Muscle of leg (tissue), 11 donors: ENCODE data around the gene AUTS2. TPM values are rescaled to one million over a fixed set of nuclear protein-coding genes. Genes with fewer than 3 reads are reported as not detected.

Source experiments
- DNase-seq: peaks from one replicate; pipeline ENCODE4 v3.0.0; 2013
- H3K27ac ChIP-seq: one replicate; pipeline ENCODE4 v1.5.1; 2013; ENCODE audit warnings: mild to moderate bottlenecking, low read length, control low read depth
- H3K27me3 ChIP-seq: one replicate; pipeline ENCODE4 v1.6.1; 2013; ENCODE audit warnings: low read length; ENCODE audit not compliant: control insufficient read depth, insufficient read depth
- H3K36me3 ChIP-seq: one replicate; pipeline ENCODE4 v1.6.1; 2013; ENCODE audit warnings: low read length; ENCODE audit not compliant: control insufficient read depth, insufficient read depth
- H3K4me1 ChIP-seq: one replicate; pipeline ENCODE4 v1.6.1; 2013; ENCODE audit warnings: low read length; ENCODE audit not compliant: control insufficient read depth, insufficient read depth
- H3K4me3 ChIP-seq: one replicate; pipeline ENCODE4 v1.5.1; 2013; ENCODE audit warnings: low read length, control low read depth
- H3K9me3 ChIP-seq: replicated peaks from 2 replicates; pipeline ENCODE4 v1.6.1; 2013; ENCODE audit warnings: low read depth, low read length; ENCODE audit not compliant: control insufficient read depth
- WGBS: methylation state at CpG from one replicate; pipeline ENCODE4 v1.1.5; 2013; ENCODE audit warnings: missing lambda C conversion rate; ENCODE audit not compliant: insufficient coverage; 5-methylcytosine and 5-hydroxymethylcytosine counted together
- polyA plus RNA-seq, 8 donors: library from polyadenylated mRNA; unstranded; fragments of 120-200 nt; gene quantifications; one replicate each; pipeline versions ENCODE4 v1.2.1 to v1.2.3, GENCODE V29; 2013; ENCODE audit warnings: inconsistent platforms in 1 of 8, low replicate concordance in 1 of 8; ENCODE audit not compliant: insufficient read length in 8 of 8, insufficient read depth in 1 of 8
- total RNA-seq: library from RNA; stranded (reverse); fragments of 120-200 nt; gene quantifications from one replicate; pipeline ENCODE4 v1.2.4, GENCODE V29; 2013

AUTS2 gene
- total and polyA plus RNA-seq, 9 donors: 28.6 to 92.3 (median 58.8) TPM

DNA sequence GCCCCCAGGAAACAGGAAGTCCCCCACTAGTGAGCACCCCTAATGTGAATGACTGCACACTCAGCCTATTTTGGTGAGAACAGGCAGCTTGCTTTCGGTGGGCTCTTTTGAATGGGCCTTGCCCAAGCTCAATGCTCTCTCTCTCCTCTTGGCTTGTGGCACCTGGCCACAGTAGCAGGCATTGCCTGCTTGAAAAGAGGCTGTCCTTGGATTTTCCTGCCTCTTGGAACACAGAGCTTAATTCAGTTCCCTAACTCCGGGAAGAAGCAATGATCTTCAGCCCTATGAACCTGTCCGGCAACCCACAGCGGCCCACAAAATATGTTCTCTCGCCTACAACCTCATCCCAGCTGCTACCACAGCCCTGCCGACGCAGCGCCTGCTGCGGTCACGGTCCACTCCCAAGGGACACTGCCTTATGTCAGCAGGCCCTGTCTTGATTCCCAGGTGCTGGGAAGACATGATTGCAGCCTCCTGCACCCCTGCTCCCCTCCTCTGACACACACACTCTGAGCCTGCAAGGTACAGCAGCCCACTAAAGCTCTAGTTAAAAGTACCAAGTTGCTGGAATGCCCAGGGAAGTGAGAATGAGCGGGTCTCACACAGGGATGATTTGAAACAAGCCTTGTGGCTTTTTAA, 818.2 kb downstream of the AUTS2 start:
- Histone ChIP-seq H3K27me3 (no peaks in the 10 kb centered on the region), H3K27ac (no peak overlapping the region), H3K4me1 (no peaks in the 10 kb centered on the region), H3K4me3 (no peak overlapping the region), H3K9me3 (no peaks in the 10 kb centered on the region), H3K36me3 (no peaks in the 10 kb centered on the region)
- WGBS: 73% methylated on average over 9 of the region's 11 CpGs
- DNase-seq: no peak

DNA sequence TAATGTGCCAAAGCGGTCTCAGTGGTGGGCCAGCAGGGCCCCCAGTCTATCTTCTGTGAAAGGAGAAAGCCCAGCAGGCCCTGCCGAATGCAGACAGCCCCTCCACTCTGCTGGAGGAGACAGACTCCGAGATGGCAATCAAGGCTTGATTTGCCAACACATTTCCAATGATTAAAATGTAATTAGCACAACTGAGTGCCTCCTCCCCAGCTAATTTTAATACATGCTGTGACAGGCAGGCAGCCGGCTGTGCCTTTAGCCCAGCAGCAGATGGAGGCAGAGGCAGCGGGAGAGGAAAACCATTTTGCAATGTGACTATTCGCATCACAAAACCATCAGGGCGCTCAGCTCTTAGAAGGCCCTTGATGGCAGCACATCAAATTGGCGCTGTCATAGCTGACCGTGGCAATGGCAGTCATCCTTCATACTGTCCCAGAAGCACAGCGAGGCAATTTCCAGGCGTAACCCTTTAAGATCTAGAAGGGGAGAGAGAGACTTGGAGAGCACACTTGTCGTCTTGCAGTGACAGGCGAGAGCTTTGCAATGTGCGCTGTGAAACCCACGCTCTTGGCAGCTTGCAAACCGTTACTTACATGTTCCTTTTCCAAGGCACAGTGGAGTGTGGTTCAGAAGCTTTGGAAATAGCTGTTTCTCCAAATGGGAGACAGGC, 818.8 kb downstream of the AUTS2 start:
- 84% methylated on average over 14 of the region's 16 CpGs for WGBS
- no peak overlapping the region for H3K4me3 ChIP-seq
- no peaks in the 10 kb centered on the region for H3K4me1 ChIP-seq
- DNase-seq: peak; percentile 25
- H3K9me3 ChIP-seq: no peaks in the 10 kb centered on the region
- H3K36me3 ChIP-seq: no peaks in the 10 kb centered on the region
- H3K27me3 ChIP-seq: no peaks in the 10 kb centered on the region
- no peak overlapping the region for H3K27ac ChIP-seq

DNA sequence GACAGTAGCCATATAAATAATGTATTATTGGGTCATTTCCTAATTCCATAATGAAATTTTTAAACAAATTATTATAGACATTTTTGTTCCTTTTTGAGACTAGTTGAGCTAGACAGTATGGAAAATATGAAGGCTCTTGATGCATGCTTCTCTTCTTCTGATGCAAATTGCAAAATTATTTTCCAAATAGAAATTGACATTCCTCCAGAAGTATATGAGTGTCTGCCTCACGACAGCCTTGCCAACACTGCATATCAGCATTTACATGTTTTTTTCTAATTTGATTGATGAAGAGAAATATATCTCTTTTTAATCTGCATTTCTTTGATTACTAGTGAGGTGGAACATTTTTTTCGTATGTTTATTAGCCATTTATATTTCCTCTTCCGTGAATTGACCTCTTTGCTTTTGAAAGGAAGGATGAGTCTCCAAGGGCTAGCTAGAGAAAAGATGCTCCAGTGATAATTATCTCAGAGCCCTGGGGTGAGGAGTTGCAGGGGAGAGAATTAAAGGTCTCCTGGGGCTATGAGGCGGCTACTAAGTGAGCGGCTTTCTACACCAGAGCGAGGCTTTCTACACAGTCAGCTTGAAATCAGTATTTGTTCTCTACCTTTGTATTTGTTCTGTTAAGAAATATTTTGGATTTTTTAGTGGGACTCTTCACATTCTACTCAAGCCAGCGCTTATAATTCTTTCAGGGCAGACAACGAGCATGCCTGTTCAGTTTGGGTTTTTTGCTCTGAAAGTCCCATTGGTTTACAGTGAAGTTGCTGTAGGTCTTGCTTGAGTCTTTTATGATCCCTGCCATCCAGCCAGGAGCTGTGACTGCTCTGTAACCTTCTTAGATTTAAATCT, 821.5 kb downstream of the AUTS2 start:
- 77% methylated on average over 2 of the region's 8 CpGs for WGBS
- H3K36me3 ChIP-seq: no peaks in the 10 kb centered on the region
- peak; percentile 58 for DNase-seq
- H3K9me3 ChIP-seq: no peaks in the 10 kb centered on the region
- no peak overlapping the region for H3K4me3 ChIP-seq
- no peak overlapping the region for H3K27ac ChIP-seq
- H3K4me1 ChIP-seq: no peaks in the 10 kb centered on the region
- no peaks in the 10 kb centered on the region for H3K27me3 ChIP-seq

DNA sequence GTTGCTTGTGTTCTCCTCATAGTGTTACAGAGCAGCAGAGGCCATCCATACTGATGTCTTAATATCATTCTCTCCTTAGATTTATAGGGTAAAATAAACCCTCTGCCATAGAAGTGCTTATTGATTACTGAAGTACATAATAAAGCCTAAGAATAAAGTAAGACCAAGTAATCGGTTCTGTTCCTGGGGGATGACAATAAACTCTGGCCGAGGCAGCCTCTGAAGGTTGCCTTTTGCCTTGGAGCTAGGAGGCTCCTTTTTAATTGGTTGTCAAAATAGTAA, 822.0 kb downstream of the AUTS2 start:
- no peaks in the 10 kb centered on the region for H3K36me3 ChIP-seq
- H3K4me1 ChIP-seq: no peaks in the 10 kb centered on the region
- H3K27ac ChIP-seq: no peak overlapping the region
- H3K4me3 ChIP-seq: no peak overlapping the region
- no peaks in the 10 kb centered on the region for H3K9me3 ChIP-seq
- H3K27me3 ChIP-seq: no peaks in the 10 kb centered on the region
- DNase-seq: no peak
- no CpG with 5 or more reads among the region's 2 CpGs for WGBS

DNA sequence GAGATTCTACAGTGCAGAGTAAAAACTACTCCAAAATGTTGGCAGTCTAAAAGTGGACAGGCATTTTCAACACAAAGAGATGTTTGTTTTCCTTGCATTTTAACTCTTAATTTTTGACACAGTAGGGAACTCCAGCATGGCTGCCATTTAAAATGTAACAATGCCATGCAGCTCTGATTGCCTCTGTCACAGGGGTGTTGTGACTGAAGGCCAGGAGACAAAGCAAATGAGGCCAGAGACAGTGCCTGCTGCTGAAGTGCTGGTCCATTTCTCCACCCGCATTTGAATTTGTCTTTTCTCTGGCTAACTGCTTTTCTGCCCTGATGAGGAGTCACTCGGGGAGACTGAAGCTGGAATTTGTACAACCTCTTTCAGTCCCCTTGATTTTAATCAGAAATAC, 823.0 kb downstream of the AUTS2 start:
- no peak for DNase-seq
- WGBS: 88% methylated on average over 1 of the region's 2 CpGs
- H3K27me3 ChIP-seq: no peaks in the 10 kb centered on the region

DNA sequence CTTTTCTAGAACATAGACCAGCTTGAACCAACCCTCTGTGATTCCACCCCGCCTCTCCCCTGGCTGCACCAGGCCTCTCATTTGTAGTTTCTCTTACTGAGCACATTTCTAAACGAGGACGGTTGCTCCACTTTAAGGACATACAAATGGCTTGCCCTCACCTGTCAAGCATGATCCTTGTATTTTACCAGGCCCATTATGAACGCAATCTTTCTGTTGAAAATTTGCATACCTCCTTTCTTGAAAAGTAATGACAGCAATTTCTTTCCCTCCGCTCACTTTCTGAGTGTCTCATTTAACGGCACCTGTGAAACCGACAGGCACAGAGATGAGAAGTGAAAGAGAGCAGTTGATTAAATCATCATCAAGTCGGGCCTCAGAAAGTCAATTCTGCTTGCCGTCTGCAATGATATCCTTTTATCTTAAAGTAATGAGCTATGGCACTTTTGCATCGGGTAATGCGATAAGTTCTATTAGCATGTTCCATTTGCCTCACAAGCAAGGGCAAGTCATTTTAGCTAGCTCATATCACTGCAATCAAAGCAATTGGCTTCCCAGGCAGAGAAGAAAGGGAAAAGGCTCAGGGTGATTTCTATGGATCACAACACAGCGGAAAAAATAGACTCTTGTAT, 828.1 kb downstream of the AUTS2 start:
- DNase-seq: no peak
- WGBS: 90% methylated on average over 8 of the region's 12 CpGs
- no peak overlapping the region for H3K4me3 ChIP-seq
- no peaks in the 10 kb centered on the region for H3K27me3 ChIP-seq
- H3K9me3 ChIP-seq: no peaks in the 10 kb centered on the region
- H3K27ac ChIP-seq: no peak overlapping the region
- no peaks in the 10 kb centered on the region for H3K4me1 ChIP-seq
- no peaks in the 10 kb centered on the region for H3K36me3 ChIP-seq

More for the DNA sequence above, 823.0 kb downstream of the AUTS2 start:
- Histone ChIP-seq H3K27ac (no peak overlapping the region), H3K4me1 (no peaks in the 10 kb centered on the region), H3K9me3 (no peaks in the 10 kb centered on the region), H3K36me3 (no peaks in the 10 kb centered on the region), H3K4me3 (no peak overlapping the region)

DNA sequence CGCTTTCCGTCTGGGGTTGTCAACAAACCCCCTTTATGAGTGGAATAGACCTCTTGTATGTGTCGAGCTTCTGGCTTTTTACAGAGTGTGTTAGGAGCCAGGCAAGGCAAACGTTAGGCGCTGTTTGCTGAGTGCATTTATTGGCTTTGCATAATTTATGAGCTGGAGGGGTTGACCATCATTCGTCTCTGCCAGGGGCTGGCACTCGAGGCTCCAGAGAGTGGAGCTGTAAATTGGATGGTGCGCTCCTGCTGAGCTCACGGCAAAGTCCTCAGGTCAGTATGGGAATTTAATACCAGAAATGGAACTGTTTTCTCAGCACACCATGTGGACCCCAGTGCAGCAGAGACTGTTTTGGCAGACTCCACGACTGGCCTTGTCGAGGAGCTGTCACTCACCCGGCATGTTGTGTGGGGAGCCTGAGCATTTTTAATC, 834.3 kb downstream of the AUTS2 start:
- 65% methylated on average over 12 of the region's 12 CpGs for WGBS
- H3K27me3 ChIP-seq: no peaks in the 10 kb centered on the region
- H3K9me3 ChIP-seq: no peaks in the 10 kb centered on the region
- H3K4me1 ChIP-seq: no peaks in the 10 kb centered on the region
- H3K4me3 ChIP-seq: no peak overlapping the region
- H3K36me3 ChIP-seq: no peaks in the 10 kb centered on the region
- no peak overlapping the region for H3K27ac ChIP-seq
- no peak for DNase-seq

DNA sequence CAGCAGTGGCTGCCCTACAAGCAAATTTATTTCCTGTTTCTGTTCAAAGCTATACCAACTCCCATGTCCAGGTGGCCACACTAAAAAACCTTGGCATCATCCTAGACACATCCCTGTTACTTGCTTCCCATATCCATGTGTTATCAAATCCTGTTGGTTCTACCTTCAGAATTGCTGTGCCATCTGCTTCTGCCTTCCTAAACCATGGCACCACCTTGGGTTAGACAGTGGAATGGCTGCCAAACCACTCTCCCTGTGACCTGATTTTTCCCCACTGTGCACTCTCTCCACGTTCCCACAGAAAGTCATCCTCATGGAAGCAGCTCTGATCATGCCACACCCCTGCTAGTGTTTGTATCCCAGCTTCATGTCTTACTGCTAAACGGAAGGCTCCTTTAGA, 836.1 kb downstream of the AUTS2 start:
- no peak for DNase-seq
- H3K9me3 ChIP-seq: no peaks in the 10 kb centered on the region
- H3K27me3 ChIP-seq: no peaks in the 10 kb centered on the region
- 78% methylated on average over 1 of the region's 2 CpGs for WGBS
- no peak overlapping the region for H3K27ac ChIP-seq
- H3K4me3 ChIP-seq: no peak overlapping the region
- no peaks in the 10 kb centered on the region for H3K4me1 ChIP-seq
- H3K36me3 ChIP-seq: no peaks in the 10 kb centered on the region

DNA sequence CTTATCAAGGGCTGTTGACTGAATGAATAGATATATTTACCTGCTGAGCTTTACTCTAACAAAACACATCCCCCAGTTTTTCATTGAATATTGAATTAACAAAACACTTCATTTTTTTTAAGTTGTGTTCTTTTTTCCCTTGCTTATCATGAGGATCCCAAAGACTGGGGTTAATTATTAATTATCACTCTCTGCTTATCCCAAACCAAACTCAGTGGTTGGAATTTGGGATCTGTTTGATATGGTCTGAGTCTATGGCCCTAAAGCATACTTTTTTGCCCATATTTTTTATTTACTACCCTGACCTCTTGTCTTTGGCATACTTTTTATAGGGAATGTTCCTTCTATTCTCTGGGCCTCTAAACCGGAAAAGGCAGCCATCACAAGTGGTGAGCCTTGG, 836.5 kb downstream of the AUTS2 start:
- WGBS: 80% methylated on average over 1 of the region's 1 CpG
- no peak for DNase-seq
- no peaks in the 10 kb centered on the region for H3K27me3 ChIP-seq

DNA sequence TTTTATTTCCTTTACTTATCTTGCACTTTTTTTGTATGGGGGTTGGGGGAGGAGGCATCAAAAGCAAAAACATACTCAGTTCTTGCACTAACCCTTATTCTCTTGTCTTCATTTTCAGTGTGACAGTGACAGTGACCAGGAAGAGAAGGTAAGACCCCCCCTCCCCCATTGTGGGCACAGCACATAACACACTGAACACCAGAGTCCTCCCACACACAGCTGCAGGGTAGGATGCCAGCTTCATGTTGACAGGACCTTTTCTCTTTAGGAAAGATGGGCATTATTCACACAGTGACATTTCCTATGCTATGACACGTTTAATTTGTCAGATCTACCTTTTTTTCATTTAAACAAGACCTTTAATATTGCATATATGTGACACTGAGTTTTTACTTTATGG, 837.4 kb downstream of the AUTS2 start:
- Histone ChIP-seq H3K27ac (no peak overlapping the region), H3K36me3 (no peaks in the 10 kb centered on the region), H3K9me3 (no peaks in the 10 kb centered on the region), H3K4me3 (no peak overlapping the region), H3K27me3 (no peaks in the 10 kb centered on the region), H3K4me1 (no peaks in the 10 kb centered on the region)
- no peak for DNase-seq
- WGBS: no CpG with 5 or more reads among the region's 1 CpG

More for the DNA sequence above, 836.5 kb downstream of the AUTS2 start:
- no peak overlapping the region for H3K27ac ChIP-seq
- no peaks in the 10 kb centered on the region for H3K36me3 ChIP-seq
- H3K4me3 ChIP-seq: no peak overlapping the region
- H3K9me3 ChIP-seq: no peaks in the 10 kb centered on the region
- no peaks in the 10 kb centered on the region for H3K4me1 ChIP-seq
